UCSD-AML1 (cell line): ENCODE data around the gene LIG3.
"Not testable (repeated sequence)": the region's sequence is repeated elsewhere in the genome, so short reads cannot be mapped to it uniquely, and the experiment has no call there.

Experiments used
- DNase-seq: peaks from one replicate; lab custom pipeline; 2025; ENCODE audit not compliant: unreplicated experiment; lab: John Stamatoyannopoulos, UW

The LIG3 gene

DNA sequence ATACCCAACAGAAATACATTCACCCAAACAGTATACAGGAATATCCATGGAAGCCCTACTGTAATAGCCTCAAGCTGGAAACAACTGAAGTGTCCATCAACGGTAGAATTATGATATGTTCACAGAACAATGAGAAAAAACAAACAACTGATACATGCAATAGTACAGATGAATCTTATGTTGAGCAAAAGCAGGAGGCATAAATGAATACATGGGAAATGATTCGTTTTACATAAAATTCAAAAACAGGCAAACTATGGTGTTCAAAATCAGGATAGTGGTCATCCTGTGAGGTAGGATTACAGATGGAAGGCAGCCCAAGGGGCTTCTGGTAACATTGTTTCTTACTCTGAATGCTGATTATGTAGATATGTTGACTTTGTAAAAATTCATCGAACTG is 58.1 kb downstream of the LIG3 start:
- DNase-seq = no peak

DNA sequence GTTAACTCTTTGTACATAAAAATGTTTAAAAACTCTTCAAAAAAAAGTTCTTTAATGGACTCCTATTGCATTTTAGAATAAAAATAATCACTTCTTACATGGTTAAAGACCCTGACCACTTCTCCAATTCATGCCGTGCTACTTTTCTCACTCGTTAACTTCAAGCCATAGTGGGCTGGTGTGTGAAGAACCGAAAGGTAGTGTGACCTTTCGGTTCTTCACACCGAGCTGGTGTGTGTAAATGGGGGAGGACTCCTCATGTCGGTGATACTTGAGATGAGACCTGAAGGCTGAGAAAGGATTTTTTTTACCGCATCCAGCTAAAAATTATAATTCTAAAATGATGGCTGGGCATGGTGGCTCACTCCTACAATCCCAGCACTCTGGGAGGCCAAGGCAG is 61.1 kb downstream of the LIG3 start:
- DNase-seq = no peak

DNA sequence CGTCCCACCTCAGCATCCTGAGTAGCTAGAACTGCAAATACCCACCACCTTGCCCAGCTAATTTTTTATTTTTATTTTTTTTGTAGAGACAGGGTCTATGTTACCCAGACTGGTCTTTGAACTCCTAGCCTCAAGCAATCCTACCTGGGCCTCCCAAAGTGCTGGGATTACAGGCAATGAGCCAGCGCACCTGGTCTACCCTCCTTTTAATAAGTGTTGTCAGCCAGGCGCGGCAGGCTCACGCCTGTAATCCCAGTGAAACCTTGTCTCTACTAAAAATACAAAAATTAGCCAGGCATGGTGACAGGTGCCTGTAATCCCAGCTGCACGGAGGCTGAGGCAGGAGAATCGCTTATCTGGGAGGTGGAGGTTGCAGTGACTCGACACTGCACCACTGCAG is 63.9 kb downstream of the LIG3 start:
- DNase-seq = no peak

DNA sequence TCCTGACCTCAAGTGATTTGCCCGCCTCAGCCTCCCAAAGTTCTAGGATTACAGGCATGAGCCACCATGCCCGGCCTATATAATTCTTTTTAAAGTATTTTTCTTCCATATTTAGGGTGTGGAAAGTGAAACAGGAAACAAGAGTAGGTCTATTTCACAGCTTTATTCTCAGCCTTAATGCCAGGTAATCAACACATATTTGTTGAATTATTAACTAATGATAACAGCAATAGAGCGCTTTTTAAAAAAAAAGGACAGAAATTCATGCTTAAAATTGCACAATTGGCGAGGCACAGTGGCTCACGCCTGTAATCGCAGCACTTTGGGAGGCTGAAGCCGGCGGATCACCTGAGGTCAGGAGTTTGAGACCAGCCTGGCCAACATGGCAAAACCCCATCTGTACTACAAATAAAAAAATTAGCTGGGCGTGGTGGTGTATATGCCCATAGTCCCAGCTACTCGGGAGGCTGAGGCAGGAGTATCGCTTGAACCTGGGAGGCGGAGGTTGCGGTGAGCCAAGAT is 65.2 kb downstream of the LIG3 start:
- DNase-seq = not testable (repeated sequence)

DNA sequence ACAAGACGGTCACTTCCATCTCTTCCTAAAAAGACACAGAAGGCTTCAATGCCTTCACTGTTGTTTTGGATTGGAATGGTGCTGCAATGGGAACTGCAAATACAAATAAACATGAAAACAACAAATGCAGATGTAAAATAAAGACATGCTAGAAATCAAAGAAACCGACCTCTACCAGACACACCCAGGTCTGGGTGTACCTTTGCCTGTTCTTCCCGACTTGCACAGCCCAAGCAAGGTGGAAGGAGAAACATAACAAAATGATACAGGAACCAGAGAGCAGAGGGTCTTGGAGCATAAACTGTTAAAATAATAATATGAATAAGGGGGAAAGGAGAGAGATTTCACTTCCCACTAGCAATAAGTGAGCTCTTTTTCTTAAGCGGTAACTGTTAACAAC is 65.9 kb downstream of the LIG3 start:
- DNase-seq = no peak

DNA sequence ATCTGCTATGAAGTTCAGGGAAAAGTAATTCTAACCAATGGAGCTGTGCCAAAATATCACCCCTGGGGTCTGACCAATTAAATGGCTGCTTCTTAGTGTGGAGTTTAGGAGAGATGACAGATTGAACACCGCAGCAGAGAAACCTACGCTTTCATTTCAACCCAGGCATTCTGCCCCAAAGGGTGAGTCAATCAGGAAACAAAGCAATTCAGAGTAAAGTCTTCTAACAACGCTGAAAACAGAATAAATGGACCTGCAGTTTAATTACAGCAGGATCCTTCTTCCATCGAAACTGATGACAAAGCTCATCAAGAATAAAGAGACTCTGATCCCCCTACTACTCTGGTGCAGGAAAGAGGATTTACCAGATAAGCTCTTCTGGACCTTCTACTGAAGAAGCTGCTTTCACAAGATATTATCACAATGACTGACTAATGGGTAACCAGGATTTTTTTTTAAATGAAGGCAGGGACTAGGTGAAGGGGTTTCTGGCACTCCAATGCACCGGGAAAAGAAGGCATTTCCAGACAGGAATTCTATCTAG is 66.5 kb downstream of the LIG3 start:
- DNase-seq = no peak

DNA sequence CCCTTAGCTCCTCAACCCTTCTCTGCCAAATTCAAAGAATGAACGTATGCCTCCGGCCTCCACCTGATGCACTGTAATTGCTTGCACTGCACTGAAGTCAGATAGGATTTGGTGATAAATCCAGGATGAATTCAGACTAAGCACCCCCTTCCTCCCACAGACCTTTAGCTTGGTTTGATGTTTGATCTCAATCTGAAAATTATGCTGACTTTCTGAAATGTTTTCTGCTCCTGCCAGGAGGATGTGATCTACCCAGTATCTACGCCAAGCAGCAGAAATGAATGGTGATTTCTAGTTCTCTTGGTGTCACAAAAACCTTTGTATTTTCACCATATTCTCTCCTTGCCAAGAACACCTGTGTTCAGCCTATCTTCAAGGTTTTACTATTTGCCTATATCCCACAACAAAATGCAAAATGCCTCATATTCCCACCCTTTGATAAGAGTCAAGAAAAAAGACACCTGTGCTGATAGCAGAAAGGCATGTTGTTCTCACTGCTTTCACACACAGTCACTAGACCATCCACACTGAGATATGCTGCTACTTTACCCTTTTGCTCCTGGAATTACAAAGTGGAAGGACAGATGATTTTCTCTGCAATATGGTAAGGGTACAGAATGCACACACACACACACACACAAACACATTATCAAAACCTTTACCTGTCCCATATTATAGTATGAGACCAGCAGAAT is 68.5 kb downstream of the LIG3 start:
- DNase-seq = no peak

DNA sequence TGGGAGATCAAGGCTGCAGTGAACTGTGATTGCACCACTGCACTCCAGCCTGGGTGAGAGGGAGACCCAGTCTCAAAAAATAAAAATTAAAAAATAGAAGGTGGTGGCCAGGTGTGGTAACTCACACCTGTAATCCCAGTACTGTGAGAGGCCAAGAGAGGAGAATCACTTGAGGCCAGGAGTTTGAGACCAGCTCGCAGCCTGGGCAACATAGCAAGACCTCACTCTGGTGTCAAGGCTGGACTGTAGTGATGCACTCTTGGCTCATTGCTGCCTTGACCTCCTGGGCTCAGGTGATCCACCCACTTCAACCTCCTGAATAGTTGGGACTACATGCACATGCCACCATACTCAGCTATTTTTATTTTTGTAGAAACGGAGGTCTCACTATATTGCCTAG is 69.9 kb downstream of the LIG3 start:
- DNase-seq = no peak

DNA sequence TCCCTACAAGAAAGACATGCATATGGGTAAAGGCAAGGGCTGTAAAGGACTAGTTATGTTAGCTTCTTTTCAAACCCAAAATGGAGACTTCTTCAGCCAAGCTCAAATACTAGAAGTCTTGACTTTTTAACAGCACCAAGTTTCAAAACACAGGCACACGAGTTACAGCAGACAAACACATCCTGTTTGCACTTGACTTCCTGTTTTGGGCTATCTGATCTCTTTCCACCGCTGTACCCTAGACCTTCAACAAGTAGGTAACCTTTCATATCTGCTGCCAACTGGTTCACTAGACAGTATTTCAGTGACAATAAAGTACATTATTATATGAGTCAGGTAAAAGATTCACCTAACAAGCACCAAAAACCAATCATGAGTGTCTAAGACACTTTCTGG is 70.9 kb downstream of the LIG3 start:
- DNase-seq = no peak

DNA sequence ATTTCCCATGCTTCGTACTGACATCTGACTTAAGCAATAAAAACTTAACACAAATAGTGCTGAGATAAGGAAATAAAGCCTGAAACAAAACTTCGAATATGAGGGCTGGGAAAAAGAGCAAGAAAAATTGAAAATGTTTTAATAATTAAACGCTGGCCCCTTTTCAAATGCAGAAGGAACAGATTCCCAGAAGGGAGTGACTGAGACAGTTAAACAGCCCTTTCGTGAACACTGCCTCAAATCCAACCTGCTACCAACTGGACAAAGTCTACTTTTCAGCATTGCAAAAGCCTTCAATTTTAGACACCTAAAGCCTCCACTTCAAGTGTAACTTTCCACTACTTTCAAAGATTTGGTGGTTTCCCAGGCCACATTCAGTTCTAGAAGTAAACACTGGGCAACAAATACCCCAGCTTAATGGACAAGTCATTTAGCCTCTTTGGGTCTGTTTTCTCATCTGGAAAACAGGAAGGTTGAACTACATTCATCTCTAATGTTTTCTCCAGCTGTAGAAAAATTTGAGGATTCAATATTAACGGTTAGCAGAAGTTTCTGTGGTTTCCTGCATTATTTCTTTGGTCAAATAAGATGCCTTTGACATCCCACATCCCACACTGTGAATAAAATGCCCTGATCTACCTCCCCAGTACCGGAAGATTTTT is 71.4 kb downstream of the LIG3 start:
- no peak for DNase-seq

DNA sequence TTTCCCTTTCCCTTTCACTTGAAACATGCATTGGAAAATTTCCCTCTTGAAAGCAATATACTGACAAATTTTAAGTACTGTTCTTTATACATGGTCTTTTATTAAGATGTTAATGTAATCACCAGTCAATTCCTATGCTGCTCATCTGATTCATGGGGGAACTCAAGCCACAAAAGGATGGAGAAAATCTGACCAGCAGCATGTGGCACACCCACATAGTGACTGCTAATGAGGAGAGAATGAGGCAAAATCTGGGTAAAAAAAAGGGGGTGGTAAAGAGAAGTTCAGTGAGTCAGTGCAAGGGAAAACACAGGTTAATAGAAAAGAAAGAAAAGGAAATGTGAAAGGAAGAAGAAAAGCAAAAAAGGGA is 71.9 kb downstream of the LIG3 start:
- DNase-seq = no peak

DNA sequence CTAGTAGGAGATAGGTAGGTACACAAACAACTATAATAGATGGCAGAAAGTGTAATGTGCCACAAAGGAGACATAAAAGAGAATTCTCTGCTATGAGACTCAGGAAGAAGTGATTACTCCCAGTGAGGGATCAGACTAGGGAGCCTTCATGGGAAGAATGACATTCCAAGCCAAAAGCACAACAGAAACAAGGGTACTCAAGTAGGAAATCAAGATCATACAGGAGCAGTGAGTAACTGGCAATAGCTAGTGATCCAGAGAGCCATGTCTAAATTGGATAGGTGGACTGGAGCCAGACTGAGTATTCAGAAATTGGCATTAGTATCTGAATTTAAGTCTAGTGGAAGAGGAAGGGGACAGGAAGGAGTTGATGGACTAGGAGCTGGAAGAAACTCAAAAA is 72.5 kb downstream of the LIG3 start:
- DNase-seq = no peak

DNA sequence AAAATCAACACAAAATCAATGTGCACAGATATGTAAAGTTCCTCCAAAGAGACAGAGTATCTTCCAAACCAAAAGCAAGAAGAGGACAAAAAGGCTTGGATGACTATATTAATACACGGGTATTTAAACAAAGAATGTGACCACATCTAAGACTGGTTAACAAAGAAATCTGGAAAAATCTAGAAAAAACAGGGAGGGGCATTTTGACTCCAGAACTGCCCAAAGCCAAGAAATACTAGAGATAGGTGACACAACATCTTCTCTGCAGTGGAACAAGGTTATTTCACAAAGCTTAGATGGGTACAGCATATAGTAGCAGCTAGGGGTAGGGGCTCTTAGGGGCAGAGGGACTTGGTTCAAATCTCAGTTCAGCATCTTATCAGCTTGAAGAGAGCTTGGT is 72.9 kb downstream of the LIG3 start:
- no peak for DNase-seq

DNA sequence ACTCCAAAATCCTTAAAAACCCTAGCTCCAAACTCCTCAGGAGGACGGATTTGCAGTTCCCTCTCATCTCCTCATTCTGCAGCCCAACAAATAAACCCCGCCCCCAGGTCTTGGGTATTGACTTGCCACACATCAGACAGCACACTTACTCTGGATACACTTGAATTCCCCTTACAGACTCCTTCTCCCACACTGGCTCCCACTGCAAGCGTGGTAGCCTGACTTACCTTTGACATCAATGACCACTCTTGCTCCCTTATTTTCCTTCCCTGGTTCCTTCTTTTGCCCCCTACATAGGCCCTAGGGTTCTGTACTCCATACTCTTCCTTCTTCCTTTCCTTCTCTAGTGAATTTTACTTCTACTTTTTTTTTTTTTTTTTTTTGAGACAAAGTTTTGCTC is 75.7 kb downstream of the LIG3 start:
- DNase-seq = no peak

DNA sequence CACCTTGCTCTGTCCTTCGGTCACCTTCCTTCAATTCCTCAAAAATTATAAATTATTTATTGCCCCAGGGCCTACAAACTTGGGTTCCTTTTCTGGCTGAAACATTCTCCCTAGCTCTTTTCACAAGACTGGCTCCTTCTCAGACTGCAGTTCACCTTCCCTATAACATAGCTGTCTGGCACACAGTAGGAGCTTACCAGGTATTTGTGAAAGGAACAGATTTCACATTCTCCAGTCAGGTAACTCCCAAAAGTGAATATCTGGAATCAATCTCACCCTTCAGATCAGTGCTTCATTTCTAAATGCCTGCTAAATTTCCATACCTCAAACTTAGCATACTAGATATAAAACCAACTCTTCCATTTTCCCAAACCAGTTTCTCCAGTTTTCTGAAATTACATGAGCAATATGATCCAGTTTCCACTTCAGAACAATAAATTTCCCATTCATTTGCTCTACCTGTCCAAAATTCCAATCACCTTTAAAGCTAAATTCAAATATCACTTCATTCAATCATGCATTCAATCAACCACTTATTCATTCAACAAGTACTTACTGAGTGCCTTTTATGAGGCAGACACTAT is 77.1 kb downstream of the LIG3 start:
- no peak for DNase-seq
